Sigmoid colon (tissue), 3 donors: Measurements from ENCODE around the gene ALG12.

ENCODE experiments used
- POLR2A ChIP-seq, 2 donors: fragments of 450-650 bp; IDR thresholded peaks; one replicate each; pipeline ENCODE4 v1.6.1; 2016; ENCODE audit warnings: antibody characterized with exemption in 2 of 2, mild to moderate bottlenecking in 2 of 2, moderate library complexity in 2 of 2
- TF ChIP-seq, protein P1 (sequence below), 4 experiments: fragments of 450-650 bp in 3 of 4; fragments of 200-600 bp in 1 of 4; IDR thresholded peaks; one replicate each; pipeline ENCODE4 v1.5.1; 2016 to 2019; ENCODE audit warnings: antibody characterized with exemption in 4 of 4, mild to moderate bottlenecking in 3 of 4, moderate library complexity in 2 of 4

DNA sequence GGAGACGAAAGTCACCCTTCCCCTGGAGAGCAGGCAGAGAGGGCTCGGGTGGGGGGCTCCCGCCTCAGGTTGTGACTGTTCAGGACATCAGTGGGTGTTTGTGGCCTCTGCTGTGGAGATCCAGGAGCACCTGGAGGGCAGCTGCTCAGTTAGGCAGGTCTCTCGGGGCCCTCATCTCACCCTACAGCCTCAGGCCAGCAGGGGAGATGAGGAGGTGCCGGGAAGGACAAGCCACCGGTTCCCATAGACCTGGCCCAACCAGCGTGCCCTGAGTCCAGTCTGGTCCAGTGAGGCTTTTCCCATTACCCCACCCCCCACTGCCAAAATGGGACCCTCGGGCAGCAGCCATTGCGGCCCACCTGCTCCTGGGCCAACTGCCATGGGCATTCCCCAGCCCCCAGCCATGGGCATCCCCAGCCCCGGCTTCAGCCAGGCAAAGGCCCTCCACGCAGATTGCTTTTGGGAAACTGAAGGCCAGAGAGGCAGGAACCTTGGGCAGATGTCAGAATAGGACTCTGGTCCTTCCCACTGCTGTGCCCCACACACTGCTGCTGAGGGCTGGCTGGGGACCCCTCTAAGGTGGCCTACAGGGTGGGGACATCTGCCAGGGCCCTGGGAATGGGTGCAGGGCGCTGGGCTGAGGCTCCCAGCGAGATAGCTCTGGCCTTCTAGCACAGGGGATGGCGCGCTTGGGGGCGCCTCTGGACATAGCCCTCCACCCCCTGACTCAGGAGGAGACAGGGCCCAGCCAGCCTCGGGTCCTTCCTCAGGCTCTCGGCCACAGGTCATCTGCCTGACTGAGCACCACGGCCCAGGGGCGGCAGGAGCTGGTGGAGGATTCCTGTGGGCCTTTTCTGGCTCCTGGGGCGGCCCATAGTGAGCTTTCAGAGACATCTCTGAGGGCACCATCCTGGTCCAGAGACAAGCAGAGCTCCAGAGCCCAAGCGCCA is 47.1 kb upstream of the ALG12 start:
- TF ChIP-seq, protein P1, sequence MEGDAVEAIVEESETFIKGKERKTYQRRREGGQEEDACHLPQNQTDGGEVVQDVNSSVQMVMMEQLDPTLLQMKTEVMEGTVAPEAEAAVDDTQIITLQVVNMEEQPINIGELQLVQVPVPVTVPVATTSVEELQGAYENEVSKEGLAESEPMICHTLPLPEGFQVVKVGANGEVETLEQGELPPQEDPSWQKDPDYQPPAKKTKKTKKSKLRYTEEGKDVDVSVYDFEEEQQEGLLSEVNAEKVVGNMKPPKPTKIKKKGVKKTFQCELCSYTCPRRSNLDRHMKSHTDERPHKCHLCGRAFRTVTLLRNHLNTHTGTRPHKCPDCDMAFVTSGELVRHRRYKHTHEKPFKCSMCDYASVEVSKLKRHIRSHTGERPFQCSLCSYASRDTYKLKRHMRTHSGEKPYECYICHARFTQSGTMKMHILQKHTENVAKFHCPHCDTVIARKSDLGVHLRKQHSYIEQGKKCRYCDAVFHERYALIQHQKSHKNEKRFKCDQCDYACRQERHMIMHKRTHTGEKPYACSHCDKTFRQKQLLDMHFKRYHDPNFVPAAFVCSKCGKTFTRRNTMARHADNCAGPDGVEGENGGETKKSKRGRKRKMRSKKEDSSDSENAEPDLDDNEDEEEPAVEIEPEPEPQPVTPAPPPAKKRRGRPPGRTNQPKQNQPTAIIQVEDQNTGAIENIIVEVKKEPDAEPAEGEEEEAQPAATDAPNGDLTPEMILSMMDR (IDR thresholded peaks at IDR 0.05), result no peak
- no peak for TF ChIP-seq POLR2A (IDR thresholded peaks at IDR 0.05)
